AG08396 (cell line): ENCODE data around the gene CCDC178.
A peak's percentile ranks its signal among the peaks of the same experiment; 100 is the strongest.
"Not testable (repeated sequence)": the region's sequence is repeated elsewhere in the genome, so short reads cannot be mapped to it uniquely, and the experiment has no call there.

Source experiments
- DNase-seq: peaks from one replicate; pipeline ENCODE4 v3.0.0; 2012; ENCODE audit warnings: low spot score, mixed read lengths

CCDC178 gene

DNA sequence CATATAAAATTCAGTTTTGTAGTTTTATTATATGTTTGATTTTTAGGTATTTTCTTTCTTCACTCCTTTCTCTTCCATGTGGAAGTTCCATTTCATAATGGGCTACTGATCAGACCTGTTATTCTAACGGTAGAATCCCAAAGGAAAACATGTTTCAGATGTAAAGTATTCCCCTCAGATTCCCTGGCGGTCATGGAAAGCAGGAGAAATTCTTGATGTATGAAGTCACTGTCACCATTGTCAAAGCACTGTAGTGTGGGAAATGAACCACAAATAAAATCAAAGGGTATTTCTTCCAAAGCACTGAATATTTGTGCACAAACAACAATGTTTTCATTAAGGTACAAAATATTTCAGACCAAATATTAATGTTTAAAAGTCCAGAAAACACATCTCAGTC is 430.4 kb downstream of the CCDC178 start:
- no peak for DNase-seq

GRCh38 chr18:32998921-32999320 is 441.6 kb downstream of the CCDC178 start:
- DNase-seq = no peak

- DNase-seq = no peak
Measured at GRCh38 chr18:32998285-32998684, 442.2 kb downstream of the CCDC178 start.

DNA sequence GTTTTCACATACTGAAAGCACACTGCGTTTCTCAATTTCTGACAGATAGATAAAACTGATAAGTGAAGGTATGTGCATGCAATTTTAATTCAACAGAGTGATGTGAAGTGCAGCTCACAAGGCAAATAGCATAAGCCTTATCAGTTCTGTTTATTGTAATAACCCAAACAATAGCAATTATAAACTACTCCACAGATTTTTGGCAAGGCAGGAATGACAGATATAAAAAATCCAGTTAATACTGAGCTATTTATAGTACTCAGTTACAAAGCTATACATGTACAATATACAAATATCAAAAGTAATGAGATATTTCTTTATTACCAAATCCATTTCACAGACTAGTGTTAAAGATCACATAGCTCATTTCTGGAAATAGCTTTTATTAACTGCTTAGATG is 456.8 kb downstream of the CCDC178 start:
- DNase-seq = no peak

GRCh38 chr18:32980896-32981295 is 459.6 kb downstream of the CCDC178 start:
- DNase-seq = no peak

DNA sequence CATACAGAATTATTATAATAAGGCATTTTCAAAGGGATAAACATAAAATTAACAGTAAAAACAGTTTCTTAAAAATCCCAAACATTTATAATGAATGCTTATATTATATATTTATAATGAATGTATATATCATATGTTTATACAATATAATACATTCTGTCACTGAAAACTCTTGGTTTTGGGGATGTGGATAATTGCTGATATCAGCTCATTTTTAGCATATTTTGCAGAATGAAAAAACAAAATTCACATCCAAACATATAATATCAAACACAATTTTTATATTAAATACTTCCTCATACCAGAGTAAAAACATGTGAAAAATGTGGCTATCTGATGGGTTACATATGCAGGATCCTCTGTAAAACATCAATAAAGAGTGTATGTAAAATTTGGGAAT is 465.0 kb downstream of the CCDC178 start:
- DNase-seq = no peak

DNA sequence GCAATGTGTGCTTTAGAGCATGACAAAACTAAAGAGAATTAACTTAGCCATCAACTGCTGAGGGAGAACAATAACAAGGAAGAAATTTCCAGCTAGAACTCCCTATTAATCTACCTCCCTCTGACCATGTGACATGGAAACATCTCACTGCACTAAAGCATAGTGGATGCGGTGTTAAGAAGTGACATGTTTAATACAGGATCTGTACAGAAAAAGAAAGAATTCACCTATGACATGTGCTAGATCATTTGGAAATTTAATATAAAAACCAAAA is 465.4 kb downstream of the CCDC178 start:
- DNase-seq = no peak

DNA sequence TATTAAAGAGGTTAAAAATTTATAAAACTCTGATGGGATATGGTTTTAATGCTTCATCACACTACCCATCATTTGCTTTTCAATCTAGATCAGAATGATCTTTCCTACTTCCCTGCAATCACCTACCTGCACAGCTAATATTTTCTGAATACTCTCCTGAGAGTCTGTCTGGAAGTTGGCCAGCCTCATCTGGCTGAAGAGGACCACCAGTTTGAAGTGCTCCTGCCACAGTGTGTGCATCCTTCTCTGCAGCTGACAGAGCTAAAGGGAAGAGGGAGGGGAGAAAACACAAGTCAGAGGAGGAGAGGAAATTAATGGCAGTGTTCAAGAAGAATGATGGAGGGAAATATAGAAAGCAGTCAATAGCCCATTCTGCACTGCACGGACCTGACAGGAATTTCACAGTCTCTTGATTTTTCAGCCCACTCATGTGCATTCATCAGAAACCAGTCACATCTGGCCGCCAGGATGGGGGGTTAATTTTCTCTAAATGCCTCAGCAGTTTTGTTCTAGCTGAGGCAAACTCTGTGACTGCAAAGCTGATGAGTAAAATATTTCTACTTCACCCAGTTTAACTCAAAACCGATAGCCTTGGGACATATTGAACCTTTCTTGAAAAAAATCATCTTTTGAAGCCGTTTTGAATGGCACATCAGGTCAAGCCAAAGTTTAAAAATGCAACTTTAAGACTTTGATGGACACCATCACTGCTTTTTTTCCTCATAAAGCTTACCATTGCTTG is 465.9 kb downstream of the CCDC178 start:
- no peak for DNase-seq

GRCh38 chr18:32968248-32968647 is 472.3 kb downstream of the CCDC178 start:
- DNase-seq = no peak

- no peak for DNase-seq
Measured at GRCh38 chr18:32966141-32966540, 474.4 kb downstream of the CCDC178 start.

DNA sequence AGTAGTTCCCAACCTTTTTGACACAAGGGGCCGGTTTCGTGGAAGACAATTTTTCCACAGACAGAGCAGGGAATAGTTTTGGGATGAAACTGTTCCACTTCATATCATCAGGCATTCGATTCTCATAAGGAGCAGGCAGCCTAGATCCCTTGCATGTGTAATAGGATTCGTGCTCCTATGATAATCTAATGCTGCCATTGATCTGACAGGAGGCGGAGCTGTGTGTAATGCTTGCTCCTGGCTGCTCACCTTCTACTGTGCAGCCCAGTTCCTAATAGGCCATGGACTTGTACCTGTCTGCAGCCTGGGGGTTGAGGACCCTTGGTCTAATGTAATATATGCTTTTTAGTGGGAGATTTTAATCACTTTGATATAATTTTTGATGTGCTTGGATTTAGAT is 479.0 kb downstream of the CCDC178 start:
- DNase-seq = no peak

GRCh38 chr18:32958746-32959145 is 481.8 kb downstream of the CCDC178 start:
- no peak for DNase-seq

GRCh38 chr18:32956591-32957315 is 483.8 kb downstream of the CCDC178 start:
- DNase-seq = no peak

GRCh38 chr18:32952318-32952717 is 488.2 kb downstream of the CCDC178 start:
- DNase-seq = not testable (repeated sequence)

DNA sequence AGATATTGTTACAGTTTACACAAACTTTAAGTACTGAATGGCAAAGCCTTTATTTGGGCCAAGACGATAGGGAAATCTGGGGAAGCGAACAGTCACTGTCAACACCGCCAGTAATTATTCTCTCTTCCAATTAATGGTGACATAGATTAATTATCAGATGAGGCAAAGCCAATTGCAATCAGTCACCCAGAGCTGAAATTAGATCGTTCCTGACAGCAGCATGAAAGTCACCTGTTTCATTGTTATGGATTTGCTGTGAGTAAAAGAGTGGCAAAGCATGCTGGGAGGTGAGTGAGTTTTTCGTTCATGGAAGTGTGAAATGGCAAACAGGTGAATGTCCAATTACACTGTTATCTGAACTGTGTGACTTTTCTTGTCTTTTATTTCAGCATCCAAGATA is 502.9 kb downstream of the CCDC178 start:
- no peak for DNase-seq

GRCh38 chr18:32937066-32937465 is 503.5 kb downstream of the CCDC178 start:
- DNase-seq = no peak

- DNase-seq = no peak
Measured at GRCh38 chr18:32934201-32934600, 506.3 kb downstream of the CCDC178 start.

GRCh38 chr18:32930695-32931301 is 509.7 kb downstream of the CCDC178 start:
- peak; percentile 4 for DNase-seq

DNA sequence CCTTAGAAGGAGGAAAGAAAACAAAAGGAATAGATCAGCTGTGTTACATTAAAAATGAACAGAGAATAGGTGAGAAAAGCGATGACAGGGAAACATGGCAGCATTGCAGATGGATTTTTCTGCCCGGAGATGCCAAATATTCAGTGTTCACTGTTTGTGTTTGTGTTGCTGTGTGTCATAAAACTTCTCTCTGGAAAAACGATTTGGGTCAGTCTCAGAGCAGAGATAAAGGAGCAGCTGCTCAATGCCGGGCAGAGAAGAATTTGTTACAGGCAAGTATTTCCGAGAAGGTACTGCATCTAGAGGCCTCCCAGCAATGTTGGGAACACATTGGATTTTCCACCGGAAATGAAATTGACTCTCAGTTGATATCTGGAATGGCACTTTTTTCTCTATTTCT is 511.3 kb downstream of the CCDC178 start:
- no peak for DNase-seq

GRCh38 chr18:32922951-32923430 is 517.5 kb downstream of the CCDC178 start:
- DNase-seq = no peak

DNA sequence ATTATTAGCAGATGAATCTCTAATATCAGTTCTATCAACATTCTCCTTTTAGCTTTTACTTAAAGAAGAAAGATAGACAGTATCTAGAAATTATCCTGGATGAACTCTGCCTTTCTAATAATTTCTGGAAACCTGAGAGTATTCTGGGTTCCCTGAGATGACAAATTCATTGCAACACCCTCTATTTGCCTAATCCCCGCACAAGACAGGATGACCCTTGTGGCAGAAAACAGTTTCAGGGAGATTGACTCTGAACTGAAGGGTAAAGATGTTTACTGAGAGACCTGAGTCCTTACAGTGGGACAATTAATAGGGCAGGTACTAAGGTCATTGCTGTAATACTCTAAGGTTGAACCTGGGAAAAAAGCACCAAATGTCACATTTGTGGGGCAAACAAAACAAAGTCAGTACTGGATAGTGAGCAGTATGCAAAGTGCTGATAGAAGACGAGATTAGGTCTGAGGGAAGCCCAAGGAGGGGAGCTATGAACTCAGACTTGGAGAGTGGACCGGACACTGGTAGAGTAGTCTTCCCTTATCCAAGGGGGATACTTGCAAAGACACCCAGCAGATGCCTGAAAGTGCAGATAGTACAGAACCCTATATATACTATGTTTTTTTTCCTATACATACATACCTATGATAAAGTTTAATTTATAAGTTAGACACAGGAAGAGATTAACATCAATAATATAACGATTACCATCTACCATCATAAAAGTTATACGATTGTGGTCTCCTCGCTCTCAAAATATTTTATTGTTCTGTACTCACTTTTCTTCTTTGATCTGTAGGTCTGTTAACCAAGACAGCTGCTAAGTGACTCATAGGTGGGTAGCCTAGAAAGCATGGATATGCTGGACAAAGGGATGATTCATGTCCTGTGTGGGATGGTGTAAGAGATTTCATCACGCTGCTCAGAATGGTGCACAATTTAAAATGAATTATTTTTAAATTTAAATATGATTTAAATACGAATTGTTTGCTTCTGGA is 519.4 kb downstream of the CCDC178 start:
- no peak for DNase-seq

DNA sequence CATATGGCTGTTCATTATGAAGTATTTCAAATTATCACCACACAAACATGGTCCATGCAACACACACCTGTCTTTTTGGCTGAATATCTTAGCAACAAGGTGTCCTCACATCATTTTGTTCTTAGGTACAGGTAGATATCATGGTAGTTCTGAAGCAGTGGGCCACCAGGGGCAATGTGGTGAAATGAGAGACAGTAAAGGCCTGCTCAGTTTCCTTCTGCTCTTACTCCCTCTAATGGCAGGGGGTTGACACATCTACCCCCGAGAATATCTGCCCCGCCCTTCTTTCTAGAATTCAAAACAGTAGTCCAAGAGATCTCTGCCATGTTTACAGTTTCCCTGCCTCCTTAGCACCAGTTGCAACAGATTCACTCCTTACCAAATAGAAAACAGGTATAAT is 520.7 kb downstream of the CCDC178 start:
- no peak for DNase-seq
